ENCODE data around the gene CDIPT. TPM values are rescaled to one million over a fixed set of nuclear protein-coding genes. Genes with fewer than 3 reads are reported as not detected.

Gene CDIPT
- total RNA-seq, 1 experiment from 2014 or later: 57.1 TPM

GRCh38 chr16:29905668-29906067 is 42.6 kb upstream of the CDIPT start:
- TF ChIP-seq CTCF (IDR thresholded peaks at IDR 0.05; ENCODE audit: insufficient read depth in 1 of 2, low read depth in 1 of 2, low read length in 1 of 2, severe bottlenecking in 1 of 2, unreplicated experiment in 1 of 2): no peak
- BruUV-seq (replicated peaks): no TSS peak

GRCh38 chr16:29904947-29905346 is 41.9 kb upstream of the CDIPT start:
- BruUV-seq (replicated peaks): no TSS peak
- Mint-ChIP-seq H3K4me3 (ENCODE audit: unreplicated experiment) (no peak overlapping the region), H3K27me3 (ENCODE audit: insufficient read depth, unreplicated experiment) (no peaks in the 10 kb centered on the region), H3K9me3 (ENCODE audit: unreplicated experiment) (no peaks in the 10 kb centered on the region), H3K4me1 (ENCODE audit: low read depth, unreplicated experiment) (peaks cover 8% of the 10 kb centered on the region), H3K27ac (ENCODE audit: unreplicated experiment) (no peak overlapping the region), H3K36me3 (ENCODE audit: insufficient read depth, unreplicated experiment) (peaks cover 12% of the 10 kb centered on the region)
- POLR2A ChIA-PET: no interaction called here
- Histone ChIP-seq H3K36me3 (ENCODE audit: control insufficient read depth, insufficient read depth, low read length) (no peaks in the 10 kb centered on the region), H3K27me3 (replicated peaks; ENCODE audit: control insufficient read depth, insufficient read depth, low read length) (no peaks in the 10 kb centered on the region), H3K9me3 (no peaks in the 10 kb centered on the region), H3K4me3 (ENCODE audit: low read depth, low read length) (no peak overlapping the region), H3K4me1 (0 out of 2 replicates have a peak, but pooled peaks cover 16% of the 10 kb centered on the region)
- CTCF ChIA-PET: no interaction called here
- no peak for TF ChIP-seq CTCF (IDR thresholded peaks at IDR 0.05; ENCODE audit: insufficient read depth in 1 of 2, low read depth in 1 of 2, low read length in 1 of 2, severe bottlenecking in 1 of 2, unreplicated experiment in 1 of 2)
- intact Hi-C loops (cut with micrococcal nuclease; ENCODE audit: unreplicated experiment): loop anchor here (5.0 kb wide), 1 partner anchor 88 kb away; the partner anchor contains the start of gene PAGR1
- no peak for DNase-seq

More at GRCh38 chr16:29905668-29906067, 42.6 kb upstream of the CDIPT start:
- Mint-ChIP-seq H3K4me1 (ENCODE audit: low read depth, unreplicated experiment) (peaks cover 2% of the 10 kb centered on the region), H3K27ac (ENCODE audit: unreplicated experiment) (no peak overlapping the region), H3K9me3 (ENCODE audit: unreplicated experiment) (no peaks in the 10 kb centered on the region), H3K4me3 (ENCODE audit: unreplicated experiment) (no peak overlapping the region), H3K36me3 (ENCODE audit: insufficient read depth, unreplicated experiment) (peaks cover 12% of the 10 kb centered on the region), H3K27me3 (ENCODE audit: insufficient read depth, unreplicated experiment) (no peaks in the 10 kb centered on the region)
- H3K9me3 ChIP-seq: no peaks in the 10 kb centered on the region
- 0 out of 2 replicates have a peak, but pooled peaks cover 16% of the 10 kb centered on the region for H3K4me1 ChIP-seq
- intact Hi-C loops (cut with micrococcal nuclease; ENCODE audit: unreplicated experiment): no loop called here
- no peak overlapping the region for H3K4me3 ChIP-seq (ENCODE audit: low read depth, low read length)
- H3K27me3 ChIP-seq (replicated peaks; ENCODE audit: control insufficient read depth, insufficient read depth, low read length): no peaks in the 10 kb centered on the region
- no peak for DNase-seq
- ChIA-PET POLR2A (no interaction called here), CTCF (no interaction called here)
- no peaks in the 10 kb centered on the region for H3K36me3 ChIP-seq (ENCODE audit: control insufficient read depth, insufficient read depth, low read length)

GRCh38 chr16:29903590-29903989 is 40.6 kb upstream of the CDIPT start:
- CTCF ChIA-PET: no interaction called here
- no peak for DNase-seq
- Mint-ChIP-seq H3K27ac (ENCODE audit: unreplicated experiment) (no peak overlapping the region), H3K4me1 (ENCODE audit: low read depth, unreplicated experiment) (peaks cover 14% of the 10 kb centered on the region), H3K4me3 (ENCODE audit: unreplicated experiment) (no peak overlapping the region), H3K36me3 (ENCODE audit: insufficient read depth, unreplicated experiment) (peaks cover 12% of the 10 kb centered on the region), H3K9me3 (ENCODE audit: unreplicated experiment) (no peaks in the 10 kb centered on the region), H3K27me3 (ENCODE audit: insufficient read depth, unreplicated experiment) (no peaks in the 10 kb centered on the region)
- POLR2A ChIA-PET: no interaction called here
- Histone ChIP-seq H3K4me1 (peaks cover 18% of the 10 kb centered on the region; the same call in 1 of the 2 replicates), H3K27me3 (replicated peaks; ENCODE audit: control insufficient read depth, insufficient read depth, low read length) (no peaks in the 10 kb centered on the region), H3K9me3 (no peaks in the 10 kb centered on the region), H3K4me3 (ENCODE audit: low read depth, low read length) (no peak overlapping the region), H3K36me3 (ENCODE audit: control insufficient read depth, insufficient read depth, low read length) (no peaks in the 10 kb centered on the region)
- no peak for TF ChIP-seq CTCF (IDR thresholded peaks at IDR 0.05; ENCODE audit: insufficient read depth in 1 of 2, low read depth in 1 of 2, low read length in 1 of 2, severe bottlenecking in 1 of 2, unreplicated experiment in 1 of 2)
- BruUV-seq (replicated peaks): no TSS peak
- intact Hi-C loops (cut with micrococcal nuclease; ENCODE audit: unreplicated experiment): loop anchor here (5.0 kb wide), 1 partner anchor 86 kb away; the partner anchor contains the start of gene PAGR1
